Limb (tissue), 2 donors: ENCODE results near the gene SUSD4.

ENCODE experiments used
- DNase-seq, 2 donors: peaks; one replicate each; pipeline ENCODE4 v3.0.0-alpha.2; 2016; ENCODE audit errors: extremely low spot score in 2 of 2

The SUSD4 gene

GRCh38 chr1:223329664-223330415 lies 34.1 kb downstream of the SUSD4 start:
- no peak for DNase-seq

DNA sequence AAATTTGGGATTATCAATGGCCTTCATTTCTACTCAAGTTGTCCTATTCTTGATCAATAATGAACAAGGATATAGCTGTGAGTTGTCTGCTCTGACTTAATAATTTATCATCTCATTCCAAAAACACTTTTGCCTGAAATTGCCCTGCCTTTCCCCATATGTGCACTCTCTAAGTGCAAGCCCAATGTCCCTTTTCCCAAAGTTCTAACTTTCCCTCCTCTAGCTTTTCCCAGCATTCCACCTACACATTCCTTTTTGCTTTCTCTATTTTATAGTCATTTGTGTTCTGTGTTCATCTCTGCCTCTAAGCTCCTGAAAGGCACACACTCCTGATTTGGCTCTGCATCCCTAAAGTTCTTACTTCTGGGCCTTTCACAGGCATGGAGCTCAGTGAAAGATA lies 34.7 kb downstream of the SUSD4 start:
- no peak for DNase-seq

GRCh38 chr1:223328566-223328965 lies 35.4 kb downstream of the SUSD4 start:
- DNase-seq, result no peak

- DNase-seq, result no peak
These were observed 37.2 kb downstream of the SUSD4 start for GRCh38 chr1:223326776-223327175.

- no peak for DNase-seq
These were observed 40.2 kb downstream of the SUSD4 start for GRCh38 chr1:223323491-223324484.

- DNase-seq, result no peak
These were observed 41.1 kb downstream of the SUSD4 start for GRCh38 chr1:223322868-223323267.

DNA sequence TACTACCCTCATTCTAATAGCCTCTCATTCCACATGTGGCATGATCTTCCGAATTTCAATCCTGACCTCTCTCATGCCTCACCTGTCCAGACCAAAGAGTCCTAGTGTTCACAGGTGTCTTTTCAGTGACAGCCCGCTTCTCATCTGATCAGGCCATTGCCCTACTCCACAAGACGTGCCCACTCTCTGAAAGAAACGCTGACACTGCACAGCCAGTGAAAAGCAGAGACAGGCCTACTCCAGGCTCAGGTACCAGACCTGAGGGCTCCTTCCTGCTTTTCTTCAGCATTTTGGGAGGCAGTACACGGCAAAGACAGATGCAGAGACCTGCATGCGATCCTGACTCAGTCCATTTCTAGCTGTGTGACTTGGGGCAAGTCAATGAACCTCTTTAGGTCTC lies 43.0 kb downstream of the SUSD4 start:
- no peak for DNase-seq

DNA sequence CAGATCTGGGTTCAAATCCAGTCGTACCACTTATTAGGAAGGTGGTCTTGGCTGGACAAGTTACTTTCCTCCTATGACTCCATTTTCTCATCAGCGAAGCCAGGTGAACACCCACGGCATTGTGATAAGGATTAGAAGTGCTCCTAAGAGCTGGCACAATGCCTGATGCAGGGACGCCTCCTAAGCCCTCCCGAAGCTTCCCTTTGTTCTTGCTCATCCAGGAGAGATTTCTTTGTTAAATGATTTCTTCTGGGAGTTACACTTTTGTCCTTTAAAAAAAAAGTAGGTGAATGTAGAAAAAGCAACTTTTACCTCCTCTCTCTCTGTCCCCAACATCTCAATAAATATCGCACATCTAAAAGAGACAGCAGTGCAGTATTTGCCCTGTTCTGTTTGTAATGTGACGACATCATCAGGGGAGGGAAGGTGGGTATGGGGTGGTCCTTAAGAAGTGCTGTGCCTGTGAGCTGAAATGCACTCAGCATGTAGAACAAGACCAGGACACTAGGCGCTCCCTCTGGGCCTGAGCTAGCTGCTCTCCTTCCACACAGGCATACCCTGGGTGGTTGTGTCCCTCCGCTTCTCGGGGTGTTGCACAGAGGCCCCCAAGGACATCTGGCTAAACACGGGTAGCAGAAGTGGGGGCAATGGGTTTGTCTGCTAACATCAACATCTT lies 43.9 kb downstream of the SUSD4 start:
- no peak for DNase-seq

DNA sequence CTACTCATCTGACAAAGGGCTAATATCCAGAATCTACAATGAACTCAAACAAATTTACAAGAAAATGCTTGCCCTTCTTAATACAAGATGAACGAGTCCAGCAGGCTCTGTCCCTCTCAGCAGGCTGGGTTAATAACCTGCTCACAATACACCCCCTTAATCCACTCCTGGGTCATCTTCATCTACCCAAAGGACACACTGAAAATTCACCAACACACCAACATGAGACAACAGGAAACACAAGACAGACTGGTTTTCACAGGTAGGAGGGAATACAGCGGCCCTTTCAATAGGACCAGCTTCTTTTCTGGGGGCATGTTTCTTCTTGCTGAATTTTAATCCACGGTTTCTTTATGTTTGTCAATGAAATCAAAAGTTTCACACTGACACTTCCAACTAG lies 44.6 kb downstream of the SUSD4 start:
- DNase-seq, result no peak

DNA sequence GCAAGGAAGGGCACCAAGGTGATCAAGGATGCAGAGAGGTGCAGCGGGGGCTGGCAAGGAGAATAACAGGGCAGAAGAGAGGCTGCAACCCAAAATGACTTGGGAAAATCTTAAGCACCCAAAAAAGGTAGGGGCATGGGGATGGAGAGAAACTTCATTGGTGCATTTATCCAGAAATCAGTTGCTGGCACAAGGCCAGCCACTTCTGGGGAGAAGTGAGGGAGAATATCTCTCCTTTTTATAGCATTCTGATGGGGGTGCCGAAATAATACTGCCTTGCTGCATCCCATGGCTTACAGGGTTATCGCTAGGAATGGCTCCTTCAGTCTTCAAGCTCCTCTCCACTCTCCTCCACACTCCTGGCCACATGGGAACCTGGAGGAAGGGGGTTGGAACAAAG lies 47.9 kb downstream of the SUSD4 start:
- DNase-seq, result no peak

DNA sequence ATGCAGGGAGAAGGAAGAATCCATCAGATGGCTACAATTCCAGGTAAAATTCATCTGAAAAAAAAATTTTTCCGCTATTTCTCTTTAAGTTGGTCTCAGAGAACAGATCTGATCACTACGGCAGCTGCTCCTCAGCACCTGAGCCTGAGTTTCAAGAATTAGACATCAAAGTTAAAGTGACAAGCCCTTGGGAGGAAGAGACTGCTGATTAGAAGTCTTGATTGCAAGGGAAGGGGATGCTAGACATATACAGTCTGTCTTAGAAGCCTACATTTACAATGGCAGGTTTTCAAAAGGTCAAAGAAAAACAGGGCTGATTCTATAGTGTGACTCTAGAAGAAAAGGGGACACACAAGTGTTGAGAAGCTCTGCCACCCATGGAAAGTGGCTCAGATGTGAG lies 48.3 kb downstream of the SUSD4 start:
- DNase-seq, result no peak

DNA sequence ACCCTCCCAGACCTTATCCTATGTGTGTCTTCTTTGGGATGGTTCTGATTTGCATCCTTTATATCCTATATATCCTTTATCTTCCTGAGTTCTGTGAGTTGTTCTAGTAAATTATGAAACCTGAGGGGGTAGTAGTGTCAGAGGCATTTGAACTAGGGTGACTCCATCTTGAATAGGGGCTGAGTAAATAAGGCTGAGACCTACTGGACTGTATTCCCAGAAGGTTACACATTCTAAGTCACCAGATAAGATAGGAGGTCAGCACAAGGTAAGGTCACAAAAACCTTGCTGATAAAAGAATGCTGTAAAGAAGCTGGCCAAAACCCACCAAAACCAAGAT lies 50.6 kb downstream of the SUSD4 start:
- DNase-seq, result no peak

GRCh38 chr1:223312705-223313414 lies 51.1 kb downstream of the SUSD4 start:
- no peak for DNase-seq

- no peak for DNase-seq
These were observed 51.7 kb downstream of the SUSD4 start for GRCh38 chr1:223312273-223312672.

DNA sequence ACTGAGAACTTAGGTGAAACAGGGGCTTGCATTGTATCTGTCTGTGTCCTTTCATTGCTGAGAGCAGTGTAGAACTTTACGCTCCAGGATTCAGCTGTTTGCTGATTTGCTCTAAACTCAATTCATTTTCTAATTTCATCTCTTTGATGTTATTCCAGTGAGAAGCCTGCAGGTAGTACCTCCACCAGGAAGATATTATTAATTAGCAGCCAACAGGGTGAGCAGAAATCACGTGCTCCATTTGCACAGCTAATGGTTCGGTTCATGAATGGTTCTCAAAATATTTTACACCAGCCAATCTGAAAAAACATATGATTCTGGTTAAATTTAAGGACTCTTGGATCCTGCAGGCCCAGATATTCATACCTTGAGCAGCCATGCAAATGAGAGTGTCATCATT lies 52.1 kb downstream of the SUSD4 start:
- no peak for DNase-seq

DNA sequence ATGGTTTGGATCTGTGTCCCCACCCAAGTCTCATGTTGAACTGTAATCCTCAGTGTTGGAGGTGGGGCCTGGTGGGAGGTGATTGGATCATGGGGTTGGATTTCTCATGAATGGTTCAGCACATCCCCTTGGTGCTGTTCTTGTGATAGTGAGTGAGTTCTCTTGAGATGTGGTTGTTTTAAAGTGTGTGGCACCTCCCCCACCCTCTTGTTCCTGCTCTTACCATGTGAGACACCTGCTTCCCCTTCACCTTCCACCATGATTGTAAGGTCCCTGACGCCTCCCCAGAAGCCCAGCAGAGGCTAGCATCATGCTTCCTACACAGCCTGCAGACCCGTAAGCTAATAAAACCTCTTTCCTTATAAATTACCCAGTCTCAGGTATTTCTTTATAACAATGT lies 55.8 kb downstream of the SUSD4 start:
- no peak for DNase-seq

- no peak for DNase-seq
These were observed 56.4 kb downstream of the SUSD4 start for GRCh38 chr1:223307544-223307943.

- DNase-seq, result no peak
These were observed 59.0 kb downstream of the SUSD4 start for GRCh38 chr1:223304931-223305330.

DNA sequence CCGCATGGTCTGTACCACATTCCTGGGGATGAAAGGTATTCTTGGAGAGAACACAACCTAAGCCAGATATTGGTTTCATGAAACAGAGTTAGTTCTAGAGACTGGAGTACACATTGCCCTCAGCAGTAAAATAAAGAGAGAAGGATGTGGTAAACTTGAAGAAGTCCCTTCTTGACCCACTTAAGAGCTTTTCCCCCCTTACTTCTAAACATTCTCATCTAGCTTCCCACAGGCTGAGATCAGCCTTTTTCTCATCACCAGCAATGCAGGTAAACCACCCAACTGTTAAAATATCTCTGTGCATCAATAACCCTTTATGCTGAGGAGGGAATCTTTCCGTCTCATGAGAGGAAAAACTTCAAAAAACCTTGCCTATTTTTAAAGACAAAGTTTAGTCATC lies 62.6 kb downstream of the SUSD4 start:
- no peak for DNase-seq

DNA sequence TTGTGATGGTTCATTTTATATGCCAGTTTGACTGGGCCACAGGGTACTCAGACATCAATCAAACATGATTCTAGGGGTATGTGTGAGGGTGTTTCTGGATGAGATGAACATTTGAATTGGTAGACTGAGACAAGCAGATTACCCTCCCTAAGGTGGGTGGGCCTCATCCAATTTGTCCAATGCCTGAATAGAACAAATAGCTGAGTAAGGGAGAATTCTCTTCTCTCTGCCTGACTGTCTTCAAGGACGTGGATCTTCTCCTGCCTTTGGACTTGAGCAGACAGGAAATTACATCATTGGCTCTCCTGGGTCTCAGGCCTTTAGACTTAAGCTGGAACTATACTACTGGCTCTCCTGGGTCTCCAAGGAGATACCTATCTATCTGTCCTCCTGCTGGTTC lies 64.4 kb downstream of the SUSD4 start:
- DNase-seq, result no peak

DNA sequence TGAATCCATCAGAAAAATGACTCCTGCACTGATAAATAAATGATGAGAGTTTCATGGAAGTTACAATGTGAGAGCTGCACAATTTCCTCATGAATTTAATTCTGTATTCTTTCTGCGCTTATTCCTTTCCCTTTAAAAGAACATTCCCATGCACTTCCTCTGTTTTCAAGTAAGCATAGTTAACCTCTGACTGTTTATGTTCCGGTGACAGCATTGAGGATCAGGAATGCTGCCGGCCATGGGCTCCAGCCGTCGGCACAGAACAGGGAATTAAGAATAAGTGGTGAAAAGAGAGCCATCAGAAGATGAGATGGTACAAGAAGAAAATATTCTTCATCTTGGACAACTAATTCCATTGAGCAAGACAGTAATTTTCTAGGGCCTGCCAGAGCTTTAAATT lies 65.3 kb downstream of the SUSD4 start:
- DNase-seq, result no peak

GRCh38 chr1:223297800-223298199 lies 66.2 kb downstream of the SUSD4 start:
- DNase-seq, result no peak
